K562 (cell line): Measurements from ENCODE around the gene ST3GAL5.

ENCODE experiments used
- CEBPZ ChIP-seq: fragments of 150-350 bp; IDR thresholded peaks from 2 replicates; pipeline ENCODE4 v1.6.1; 2014; ENCODE audit warnings: low read depth, mild to moderate bottlenecking, low read length, borderline replicate concordance
- CTCF ChIP-seq, 3 experiments: IDR thresholded peaks in 2 of 3; conservative IDR thresholded peaks in 1 of 3; 2 replicates each; pipeline ENCODE4 v1.5.1; 2011 to 2012; ENCODE audit warnings: low read length in 3 of 3, mild to moderate bottlenecking in 3 of 3, control low read depth in 2 of 3, improper control_type of control experiment in 1 of 3, inconsistent platforms in 1 of 3, low read depth in 1 of 3, mixed read lengths in 1 of 3, moderate library complexity in 1 of 3; ENCODE audit not compliant: insufficient read depth in 2 of 3
- EZH2 ChIP-seq: IDR thresholded peaks from 2 replicates; pipeline ENCODE4 v1.6.1; 2012; ENCODE audit warnings: low read depth, mild to moderate bottlenecking, inconsistent platforms, low read length, borderline replicate concordance
- PRDM10 ChIP-seq: fragments of 450-650 bp; IDR thresholded peaks from 2 replicates; pipeline ENCODE4 v1.6.1; 2018; ENCODE audit not compliant: partially characterized antibody
- PTBP1 ChIP-seq: fragments of 200-400 bp; formaldehyde crosslinking; IDR thresholded peaks from 2 replicates; pipeline ENCODE4 v1.6.1; 2017; ENCODE audit warnings: low read depth, low read length
- REST ChIP-seq, 2 experiments: fragments of 450-650 bp; formaldehyde crosslinking in 1 of 2; IDR thresholded peaks; 2 replicates each; pipeline versions ENCODE4 v1.4.0 to v1.6.1; 2014 to 2020; ENCODE audit warnings: mild to moderate bottlenecking in 2 of 2, borderline replicate concordance in 1 of 2, low read depth in 1 of 2
- SREBF2 ChIP-seq: sonication (generic); formaldehyde crosslinking; IDR thresholded peaks from 2 replicates; pipeline ENCODE4 v1.4.0; 2020; ENCODE audit warnings: mild to moderate bottlenecking, missing genetic modification reagents
- TCFL5 ChIP-seq: fragments of 250-450 bp; sonication (Bioruptor Pico); conservative IDR thresholded peaks from 2 replicates; pipeline ENCODE4 v1.6.1; 2021; ENCODE audit warnings: mild to moderate bottlenecking, moderate library complexity, matching md5 sums
- TRIM25 ChIP-seq: fragments of 450-650 bp; IDR thresholded peaks from 2 replicates; pipeline ENCODE4 v1.7.0; 2016; ENCODE audit warnings: borderline replicate concordance
- ZBTB17 ChIP-seq: fragments of 450-650 bp; formaldehyde crosslinking; IDR thresholded peaks from 2 replicates; pipeline ENCODE4 v1.4.0; 2020; ENCODE audit warnings: mild to moderate bottlenecking
- ZNF184 ChIP-seq: sonication (generic); formaldehyde crosslinking; IDR thresholded peaks from 2 replicates; pipeline ENCODE4 v1.5.0; 2020; ENCODE audit warnings: missing genetic modification reagents
- ZNF347 ChIP-seq: fragments of 450-650 bp; formaldehyde crosslinking; IDR thresholded peaks from 2 replicates; pipeline ENCODE4 v1.4.0; 2020; ENCODE audit warnings: low read depth, mild to moderate bottlenecking, moderate library complexity

GRCh38 chr2:85926931-85927661 is 38.3 kb upstream of the ST3GAL5 start:
- TF ChIP-seq CEBPZ (no peak), ZNF184 (CRISPR knock-in tag) (no peak), CTCF (IDR thresholded peaks at IDR 0.05 in 2 of 3, conservative IDR thresholded peaks at IDR 0.05 in 1 of 3; ENCODE audit: insufficient read depth in 2 of 3, low read depth in 1 of 3, low read length in 3 of 3) (no peak), PTBP1 (no peak), TCFL5 (CRISPR knock-in tag) (no peak), REST (IDR thresholded peaks at IDR 0.05; ENCODE audit: borderline replicate concordance) (no peak), REST (CRISPR knock-in tag; IDR thresholded peaks at IDR 0.05; ENCODE audit: low read depth) (no peak), ZNF347 (no peak), SREBF2 (CRISPR knock-in tag) (no peak), PRDM10 (no peak), TRIM25 (no peak), ZBTB17 (CRISPR knock-in tag) (no peak), EZH2 (no peak)
